GM12878 (cell line): ENCODE measurements around the gene BCL10. TPM values are rescaled to one million over a fixed set of nuclear protein-coding genes. Genes with fewer than 3 reads are reported as not detected.

Source experiments
- ATAC-seq: fragments of 200-7000 bp; cut with Tn5 transposase; 3 replicates; pipeline ENCODE4 v1.9.1; 2020; ENCODE audit warnings: mild to moderate bottlenecking, moderate library complexity
- BruUV-seq: library from RNA; stranded (reverse); fragments of 400-500 nt; replicated peaks from 2 replicates; lab custom pipeline; 2021; lab: Mats Ljungman, UMichigan
- CTCF ChIA-PET: fragments of 300-600 bp; sonication (Branson Sonifier 250); formaldehyde crosslinking; extraction: SDS; loops from one replicate; lab custom pipeline; 2021; ENCODE audit warnings: inconsistent platforms; lab: Yijun Ruan, JAX
- POLR2A ChIA-PET: fragments of 350-600 bp; formaldehyde crosslinking; extraction: SDS; loops from one replicate; lab custom pipeline; 2021; ENCODE audit warnings: inconsistent platforms; lab: Charles Lee
- RAD21 ChIA-PET: fragments of 300-600 bp; sonication (Branson Sonifier 250); formaldehyde crosslinking; loops from one replicate; lab custom pipeline; 2023; ENCODE audit warnings: antibody characterized with exemption; ENCODE audit not compliant: unreplicated experiment; lab: Charles Lee
- SMC1A ChIA-PET: fragments of 300-600 bp; sonication (Branson Sonifier 250); formaldehyde crosslinking; loops from one replicate; lab custom pipeline; 2023; ENCODE audit not compliant: unreplicated experiment, uncharacterized antibody; lab: Charles Lee
- DNase-seq: peaks from one replicate; pipeline ENCODE4 v3.0.0-alpha.2; 2011; ENCODE audit warnings: low read depth, low spot score
- FAIRE-seq: peaks from 3 replicates; lab custom pipeline; 2011; peaks lifted over from hg19 to GRCh38; lab: Jason Lieb, UNC
- H2AFZ ChIP-seq: 2 replicates; pipeline ENCODE4 v1.6.0; 2011; ENCODE audit warnings: low read depth, low read length, control low read depth; ENCODE audit not compliant: control insufficient read depth
- H3K27ac ChIP-seq: 2 replicates; pipeline ENCODE4 v1.5.1; 2011; ENCODE audit warnings: control low read depth; ENCODE audit not compliant: control insufficient read depth, insufficient read depth
- H3K27me3 ChIP-seq, 2 experiments: replicated peaks in 1 of 2; 2 replicates each; pipeline versions ENCODE4 v1.6.0 to v1.6.1; 2011; ENCODE audit warnings: low read length in 1 of 2; ENCODE audit not compliant: control insufficient read depth in 2 of 2, insufficient read depth in 2 of 2
- H3K36me3 ChIP-seq, 2 experiments: 2 replicates each; pipeline ENCODE4 v1.5.1; 2011; ENCODE audit warnings: low read length in 1 of 2; ENCODE audit not compliant: control insufficient read depth in 2 of 2, insufficient read depth in 2 of 2
- H3K4me1 ChIP-seq: 2 replicates; pipeline ENCODE4 v1.6.1; 2011; ENCODE audit warnings: mild to moderate bottlenecking, low read length, moderate library complexity, mixed read lengths; ENCODE audit not compliant: control insufficient read depth, insufficient read depth
- H3K4me2 ChIP-seq: 2 replicates; pipeline ENCODE4 v1.6.0; 2011; ENCODE audit warnings: control low read depth; ENCODE audit not compliant: control insufficient read depth, insufficient read depth
- H3K4me3 ChIP-seq: fragments of 200-600 bp; sonication (generic); 2 replicates; pipeline ENCODE4 v1.5.1; 2016
- H3K79me2 ChIP-seq: 2 replicates; pipeline ENCODE4 v1.6.0; 2011; ENCODE audit warnings: low read length; ENCODE audit not compliant: control insufficient read depth, insufficient read depth
- H3K9ac ChIP-seq: 2 replicates; pipeline ENCODE4 v1.8.0; 2011; ENCODE audit warnings: low read length, control low read depth, mixed read lengths; ENCODE audit not compliant: control insufficient read depth, insufficient read depth
- H3K9me3 ChIP-seq: replicated peaks from 3 replicates; pipeline ENCODE4 v1.5.1; 2011; ENCODE audit warnings: mild to moderate bottlenecking, low read length; ENCODE audit not compliant: control insufficient read depth, insufficient read depth
- H4K20me1 ChIP-seq: 2 replicates; pipeline ENCODE4 v1.6.0; 2011; ENCODE audit not compliant: control insufficient read depth, insufficient read depth
- BACH1 ChIP-seq: fragments of 450-650 bp; IDR thresholded peaks from 2 replicates; pipeline ENCODE4 v1.6.1; 2017; ENCODE audit warnings: mild to moderate bottlenecking, borderline replicate concordance
- CBFB ChIP-seq: IDR thresholded peaks from 2 replicates; pipeline ENCODE4 v1.6.1; 2016; ENCODE audit warnings: antibody characterized with exemption, low read depth
- CBX3 ChIP-seq: fragments of 200-600 bp; sonication (generic); IDR thresholded peaks from 2 replicates; pipeline ENCODE4 v1.6.1; 2016; ENCODE audit warnings: low read depth, borderline replicate concordance
- FOS ChIP-seq: IDR thresholded peaks from 3 replicates; pipeline ENCODE4 v1.6.1; 2011; ENCODE audit warnings: borderline replicate concordance; ENCODE audit not compliant: insufficient read length; ENCODE audit errors: extremely low read depth
- IRF5 ChIP-seq: fragments of 450-650 bp; IDR thresholded peaks from 2 replicates; pipeline ENCODE4 v1.6.1; 2017; ENCODE audit warnings: borderline replicate concordance
- KLF5 ChIP-seq: fragments of 450-650 bp; IDR thresholded peaks from 2 replicates; pipeline ENCODE4 v1.6.1; 2014; ENCODE audit warnings: mild to moderate bottlenecking; ENCODE audit not compliant: partially characterized antibody
- NFYA ChIP-seq: IDR thresholded peaks from 2 replicates; pipeline ENCODE4 v1.6.1; 2011; ENCODE audit warnings: low read depth, mild to moderate bottlenecking, low read length, improper control_type of control experiment, borderline replicate concordance
- NR2F1 ChIP-seq: fragments of 450-650 bp; conservative IDR thresholded peaks from 2 replicates; pipeline ENCODE4 v1.6.1; 2017; ENCODE audit warnings: mild to moderate bottlenecking
- SRF ChIP-seq, 2 experiments: IDR thresholded peaks; 2 replicates each; pipeline ENCODE4 v1.6.1; 2011; ENCODE audit warnings: low read depth in 2 of 2, low read length in 2 of 2, mild to moderate bottlenecking in 1 of 2, moderate library complexity in 1 of 2
- STAT1 ChIP-seq: fragments of 450-650 bp; conservative IDR thresholded peaks from 2 replicates; pipeline ENCODE4 v1.6.1; 2014; ENCODE audit warnings: antibody characterized with exemption, mild to moderate bottlenecking
- TARDBP ChIP-seq: IDR thresholded peaks from 2 replicates; pipeline ENCODE4 v1.6.1; 2016; ENCODE audit warnings: borderline replicate concordance
- TBL1XR1 ChIP-seq: IDR thresholded peaks from 2 replicates; pipeline ENCODE4 v1.6.1; 2012; ENCODE audit warnings: low read depth, low read length, improper control_type of control experiment
- WRNIP1 ChIP-seq: IDR thresholded peaks from 2 replicates; pipeline ENCODE4 v1.6.1; 2011; ENCODE audit warnings: low read depth, low read length, improper control_type of control experiment, borderline replicate concordance
- WGBS: methylation state at CpG from one replicate; pipeline ENCODE4 v1.1.6; 2016; ENCODE audit warnings: low lambda C conversion rate; ENCODE audit not compliant: insufficient replicate concordance, insufficient coverage; ENCODE audit errors: missing lambda C conversion rate; 5-methylcytosine and 5-hydroxymethylcytosine counted together
- in situ Hi-C: fragments of 300-500 bp; cut with MboI; formaldehyde crosslinking; loops from 9 replicates; pipeline ENCODE4 v1.14.3; 2018; ENCODE audit warnings: mixed read lengths
- intact Hi-C: fragments of 100-400 bp; cut with micrococcal nuclease; formaldehyde crosslinking; loops from one replicate; pipeline ENCODE4 v1.14.2; 2022; ENCODE audit not compliant: unreplicated experiment
- polyA plus RNA-seq, 11 experiments: library from polyadenylated mRNA; depleted of rRNA in 4 of 11; unstranded in 6 of 11; stranded (reverse) in 5 of 11; fragments of >200 nt; fragmentation: Nextera tagmentation in 4 of 11; fragmentation: Illumina TruSeq in 1 of 11; extraction: Ambion mirVana in 4 of 11; extraction: Trizol in 1 of 11; gene quantifications; 1 replicate in 1 of 11; 2 replicates in 10 of 11; pipeline versions ENCODE4 v1.2.1 to v1.2.3, GENCODE V29; 2011 to 2016; ENCODE audit warnings: inconsistent platforms in 2 of 11, missing spikeins in 2 of 11, low read depth in 1 of 11
- total RNA-seq, 4 experiments: library from RNA; depleted of rRNA in 3 of 4; stranded (reverse); fragments of >200 nt in 3 of 4; fragmentation: Illumina TruSeq in 1 of 4; extraction: Trizol in 1 of 4; gene quantifications; 2 replicates each; pipeline versions ENCODE4 v1.2.1 to v1.2.3, GENCODE V29; 2013 to 2021
- TF ChIP-seq, protein P1 (sequence below): fragments of 150-350 bp; IDR thresholded peaks from 2 replicates; pipeline ENCODE4 v1.6.1; 2016; ENCODE audit warnings: low read depth, low read length

Gene BCL10
- total and polyA plus RNA-seq, 10 of the 15 experiments (the other 5 are each of a cell fraction or from before 2014, with no cell fraction given): 10.6 to 35.2 (median 19.5) TPM

GRCh38 chr1:85229574-85230097 lies 46.8 kb downstream of the BCL10 start:
- ChIA-PET RAD21 (no interaction called here), SMC1A (interaction anchor here (1.4 kb wide), 1 partner anchor 8 kb away, joined by 3 read pairs; no protein-coding TSS in a partner anchor), POLR2A (no interaction called here), CTCF (interaction anchor here (1.4 to 4.1 kb wide), 4 partner anchors 11 to 122 kb away, joined by 5 to 17 read pairs (median 6); partner anchors contain the start of gene C1orf52)
- in situ Hi-C loops (no loop called here), intact Hi-C loops (no loop called here)
- WGBS: 75% methylated on average over 6 of the region's 6 CpGs
- ATAC-seq (peak; percentile 44), DNase-seq (no peak), FAIRE-seq (no peak)
- no peaks in the 10 kb centered on the region for H3K79me2 ChIP-seq
- H3K36me3 ChIP-seq: no peaks in the 10 kb centered on the region
- H2AFZ ChIP-seq: no peak overlapping the region
- no peaks in the 10 kb centered on the region for H4K20me1 ChIP-seq
- H3K4me1 ChIP-seq: no peaks in the 10 kb centered on the region
- H3K27me3 ChIP-seq: no peaks in the 10 kb centered on the region; a peak in 1 of 4 replicates
- BruUV-seq: no TSS peak
- no peak overlapping the region for H3K4me2 ChIP-seq
- H3K9ac ChIP-seq: no peak overlapping the region
- H3K9me3 ChIP-seq: no peaks in the 10 kb centered on the region
- H3K27ac ChIP-seq: no peak overlapping the region
- TF ChIP-seq TBL1XR1 (no peak), KLF5 (no peak), NR2F1 (no peak), STAT1 (no peak), WRNIP1 (no peak), IRF5 (no peak), CBFB (no peak), FOS (no peak), CBX3 (no peak), NFYA (no peak), BACH1 (no peak), SRF (IDR thresholded peaks at IDR 0.05; ENCODE audit: low read depth in 2 of 2, low read length in 2 of 2) (no peak), TARDBP (no peak)
- TF ChIP-seq, protein P1, sequence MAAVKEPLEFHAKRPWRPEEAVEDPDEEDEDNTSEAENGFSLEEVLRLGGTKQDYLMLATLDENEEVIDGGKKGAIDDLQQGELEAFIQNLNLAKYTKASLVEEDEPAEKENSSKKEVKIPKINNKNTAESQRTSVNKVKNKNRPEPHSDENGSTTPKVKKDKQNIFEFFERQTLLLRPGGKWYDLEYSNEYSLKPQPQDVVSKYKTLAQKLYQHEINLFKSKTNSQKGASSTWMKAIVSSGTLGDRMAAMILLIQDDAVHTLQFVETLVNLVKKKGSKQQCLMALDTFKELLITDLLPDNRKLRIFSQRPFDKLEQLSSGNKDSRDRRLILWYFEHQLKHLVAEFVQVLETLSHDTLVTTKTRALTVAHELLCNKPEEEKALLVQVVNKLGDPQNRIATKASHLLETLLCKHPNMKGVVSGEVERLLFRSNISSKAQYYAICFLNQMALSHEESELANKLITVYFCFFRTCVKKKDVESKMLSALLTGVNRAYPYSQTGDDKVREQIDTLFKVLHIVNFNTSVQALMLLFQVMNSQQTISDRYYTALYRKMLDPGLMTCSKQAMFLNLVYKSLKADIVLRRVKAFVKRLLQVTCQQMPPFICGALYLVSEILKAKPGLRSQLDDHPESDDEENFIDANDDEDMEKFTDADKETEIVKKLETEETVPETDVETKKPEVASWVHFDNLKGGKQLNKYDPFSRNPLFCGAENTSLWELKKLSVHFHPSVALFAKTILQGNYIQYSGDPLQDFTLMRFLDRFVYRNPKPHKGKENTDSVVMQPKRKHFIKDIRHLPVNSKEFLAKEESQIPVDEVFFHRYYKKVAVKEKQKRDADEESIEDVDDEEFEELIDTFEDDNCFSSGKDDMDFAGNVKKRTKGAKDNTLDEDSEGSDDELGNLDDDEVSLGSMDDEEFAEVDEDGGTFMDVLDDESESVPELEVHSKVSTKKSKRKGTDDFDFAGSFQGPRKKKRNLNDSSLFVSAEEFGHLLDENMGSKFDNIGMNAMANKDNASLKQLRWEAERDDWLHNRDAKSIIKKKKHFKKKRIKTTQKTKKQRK: no peak
- no peak overlapping the region for H3K4me3 ChIP-seq
